HepG2 (cell line): ENCODE results near the gene TREH. TPM values are rescaled to one million over a fixed set of nuclear protein-coding genes. Genes with fewer than 3 reads are reported as not detected.

ENCODE experiments used
- ARNT2 ChIP-seq: sonication (generic); formaldehyde crosslinking; IDR thresholded peaks from 2 replicates; pipeline ENCODE4 v1.8.0; 2022; ENCODE audit warnings: mild to moderate bottlenecking, low read depth, missing genetic modification reagents, moderate library complexity
- BATF2 ChIP-seq: sonication (generic); formaldehyde crosslinking; IDR thresholded peaks from 2 replicates; pipeline ENCODE4 v1.8.0; 2022; ENCODE audit warnings: mild to moderate bottlenecking, missing genetic modification reagents, moderate library complexity
- BCL6 ChIP-seq: IDR thresholded peaks from 2 replicates; pipeline ENCODE4 v1.6.1; 2016; ENCODE audit warnings: missing genetic modification reagents, missing compliant biosample characterization
- HES4 ChIP-seq: sonication (generic); formaldehyde crosslinking; IDR thresholded peaks from 2 replicates; pipeline ENCODE4 v1.9.0; 2021; ENCODE audit warnings: mild to moderate bottlenecking, missing genetic modification reagents, borderline replicate concordance
- HOXA7 ChIP-seq: sonication (generic); formaldehyde crosslinking; IDR thresholded peaks from 2 replicates; pipeline ENCODE4 v1.8.1; 2022; ENCODE audit warnings: mild to moderate bottlenecking, missing genetic modification reagents, moderate library complexity
- IRF1 ChIP-seq: sonication (generic); formaldehyde crosslinking; IDR thresholded peaks from 2 replicates; pipeline ENCODE4 v1.4.0; 2020; ENCODE audit warnings: low read depth, mild to moderate bottlenecking, missing genetic modification reagents
- ISX ChIP-seq: sonication (generic); formaldehyde crosslinking; conservative IDR thresholded peaks from 2 replicates; pipeline ENCODE4 v1.5.0; 2020; ENCODE audit warnings: missing genetic modification reagents
- MED8 ChIP-seq: sonication (generic); formaldehyde crosslinking; IDR thresholded peaks from 2 replicates; pipeline ENCODE4 v1.8.1; 2023; ENCODE audit warnings: mild to moderate bottlenecking, missing genetic modification reagents; ENCODE audit not compliant: insufficient replicate concordance
- MIER3 ChIP-seq: IDR thresholded peaks from 2 replicates; pipeline ENCODE4 v1.6.1; 2016; ENCODE audit warnings: missing compliant biosample characterization, borderline replicate concordance
- RCOR2 ChIP-seq: IDR thresholded peaks from 2 replicates; pipeline ENCODE4 v1.6.1; 2016; ENCODE audit warnings: missing biosample characterization, missing genetic modification reagents
- SMARCC2 ChIP-seq: fragments of 450-650 bp; IDR thresholded peaks from 2 replicates; pipeline ENCODE4 v1.6.1; 2017; ENCODE audit warnings: antibody characterized with exemption, mild to moderate bottlenecking
- SMC3 ChIP-seq: IDR thresholded peaks from 2 replicates; pipeline ENCODE4 v1.6.1; 2011; ENCODE audit warnings: low read length, improper control_type of control experiment
- SP4 ChIP-seq: sonication (generic); formaldehyde crosslinking; IDR thresholded peaks from 2 replicates; pipeline ENCODE4 v1.8.1; 2023; ENCODE audit warnings: mild to moderate bottlenecking, missing genetic modification reagents
- ZFP1 ChIP-seq: IDR thresholded peaks from 2 replicates; pipeline ENCODE4 v1.6.1; 2016
- ZMYM3 ChIP-seq: sonication (generic); formaldehyde crosslinking; IDR thresholded peaks from 2 replicates; pipeline ENCODE4 v1.5.1; 2020; ENCODE audit warnings: mild to moderate bottlenecking, missing genetic modification reagents
- ZNF136 ChIP-seq: sonication (generic); formaldehyde crosslinking; IDR thresholded peaks from 2 replicates; pipeline ENCODE4 v1.8.1; 2022; ENCODE audit warnings: low read depth, mild to moderate bottlenecking, moderate library complexity, missing genetic modification reagents
- ZNF329 ChIP-seq: sonication (generic); formaldehyde crosslinking; IDR thresholded peaks from 2 replicates; pipeline ENCODE4 v1.9.0; 2021; ENCODE audit warnings: low read depth, mild to moderate bottlenecking, missing genetic modification reagents
- ZNF441 ChIP-seq: sonication (generic); formaldehyde crosslinking; IDR thresholded peaks from 2 replicates; pipeline ENCODE4 v1.7.0; 2021; ENCODE audit warnings: missing genetic modification reagents, borderline replicate concordance
- ZNF446 ChIP-seq: sonication (generic); formaldehyde crosslinking; IDR thresholded peaks from 2 replicates; pipeline ENCODE4 v1.5.0; 2020; ENCODE audit warnings: mild to moderate bottlenecking, missing genetic modification reagents
- ZNF614 ChIP-seq: IDR thresholded peaks from 2 replicates; pipeline ENCODE4 v1.6.1; 2018; ENCODE audit warnings: missing biosample characterization, missing genetic modification reagents, inconsistent platforms, borderline replicate concordance
- polyA plus RNA-seq, 8 experiments: library from polyadenylated mRNA; depleted of rRNA in 3 of 8; stranded (reverse) in 7 of 8; unstranded in 1 of 8; fragments of >200 nt; fragmentation: Illumina TruSeq in 4 of 8; extraction: Trizol in 4 of 8; gene quantifications; 2 replicates each; pipeline versions ENCODE4 v1.2.1 to v1.2.3, GENCODE V29; 2011 to 2016; ENCODE audit warnings: low read depth in 4 of 8, missing spikeins in 1 of 8, mixed read lengths in 1 of 8; ENCODE audit not compliant: insufficient read depth in 1 of 8
- total RNA-seq, 5 experiments: library from RNA; depleted of rRNA; stranded (reverse); fragments of >200 nt; fragmentation: Illumina TruSeq; extraction: Trizol; gene quantifications; 2 replicates each; pipeline ENCODE4 v1.2.3, GENCODE V29; 2016; ENCODE audit warnings: low read depth in 1 of 5
- TF ChIP-seq, protein P1 (sequence below): IDR thresholded peaks from 2 replicates; pipeline ENCODE4 v1.6.1; 2018; ENCODE audit warnings: missing genetic modification reagents, mild to moderate bottlenecking, missing compliant biosample characterization
- TF ChIP-seq, protein P2 (sequence below): sonication (generic); formaldehyde crosslinking; IDR thresholded peaks from 2 replicates; pipeline ENCODE4 v1.4.0; 2020; ENCODE audit warnings: mild to moderate bottlenecking, low read depth, missing genetic modification reagents

TREH gene
- total and polyA plus RNA-seq, 2 of the 13 experiments (the other 11 are each of a cell fraction or from before 2014, with no cell fraction given) = 0.53 to 0.86 TPM

- TF ChIP-seq IRF1 (CRISPR knock-in tag) (no peak), ZFP1 (CRISPR knock-in tag) (no peak), BCL6 (CRISPR knock-in tag) (no peak), ARNT2 (CRISPR knock-in tag) (no peak), ZMYM3 (CRISPR knock-in tag) (no peak; the same call in 1 of the 2 replicates), ZNF329 (no peak), SP4 (no peak), HOXA7 (CRISPR knock-in tag) (no peak), ISX (no peak), RCOR2 (CRISPR knock-in tag) (no peak), SMC3 (no peak), SMARCC2 (no peak), MIER3 (CRISPR knock-in tag) (no peak), BATF2 (CRISPR knock-in tag) (no peak), ZNF446 (CRISPR knock-in tag) (no peak), ZNF614 (CRISPR knock-in tag) (no peak), ZNF441 (CRISPR knock-in tag) (no peak; the same call in 1 of the 2 replicates), MED8 (CRISPR knock-in tag) (no peak), HES4 (CRISPR knock-in tag) (0 out of 2 replicates have a peak, but pooled peaks have one; percentile 37), ZNF136 (CRISPR knock-in tag) (no peak)
- TF ChIP-seq, protein P1, sequence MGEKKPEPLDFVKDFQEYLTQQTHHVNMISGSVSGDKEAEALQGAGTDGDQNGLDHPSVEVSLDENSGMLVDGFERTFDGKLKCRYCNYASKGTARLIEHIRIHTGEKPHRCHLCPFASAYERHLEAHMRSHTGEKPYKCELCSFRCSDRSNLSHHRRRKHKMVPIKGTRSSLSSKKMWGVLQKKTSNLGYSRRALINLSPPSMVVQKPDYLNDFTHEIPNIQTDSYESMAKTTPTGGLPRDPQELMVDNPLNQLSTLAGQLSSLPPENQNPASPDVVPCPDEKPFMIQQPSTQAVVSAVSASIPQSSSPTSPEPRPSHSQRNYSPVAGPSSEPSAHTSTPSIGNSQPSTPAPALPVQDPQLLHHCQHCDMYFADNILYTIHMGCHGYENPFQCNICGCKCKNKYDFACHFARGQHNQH = 0 out of 2 replicates have a peak, but pooled peaks have one; percentile 7
- TF ChIP-seq, protein P2, sequence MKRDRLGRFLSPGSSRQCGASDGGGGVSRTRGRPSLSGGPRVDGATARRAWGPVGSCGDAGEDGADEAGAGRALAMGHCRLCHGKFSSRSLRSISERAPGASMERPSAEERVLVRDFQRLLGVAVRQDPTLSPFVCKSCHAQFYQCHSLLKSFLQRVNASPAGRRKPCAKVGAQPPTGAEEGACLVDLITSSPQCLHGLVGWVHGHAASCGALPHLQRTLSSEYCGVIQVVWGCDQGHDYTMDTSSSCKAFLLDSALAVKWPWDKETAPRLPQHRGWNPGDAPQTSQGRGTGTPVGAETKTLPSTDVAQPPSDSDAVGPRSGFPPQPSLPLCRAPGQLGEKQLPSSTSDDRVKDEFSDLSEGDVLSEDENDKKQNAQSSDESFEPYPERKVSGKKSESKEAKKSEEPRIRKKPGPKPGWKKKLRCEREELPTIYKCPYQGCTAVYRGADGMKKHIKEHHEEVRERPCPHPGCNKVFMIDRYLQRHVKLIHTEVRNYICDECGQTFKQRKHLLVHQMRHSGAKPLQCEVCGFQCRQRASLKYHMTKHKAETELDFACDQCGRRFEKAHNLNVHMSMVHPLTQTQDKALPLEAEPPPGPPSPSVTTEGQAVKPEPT (CRISPR knock-in tag) = no peak
Observed at GRCh38 chr11:118621071-118621783, 58.2 kb downstream of the TREH start (continued).
